ENCODE data around the gene TRAPPC5.

TRAPPC5 gene

GRCh38 chr19:7734220-7735203 is 53.9 kb downstream of the TRAPPC5 start:
- no peak for DNase-seq

- no peak for DNase-seq
Measured at GRCh38 chr19:7736148-7736547, 55.5 kb downstream of the TRAPPC5 start.

GRCh38 chr19:7737215-7737614 is 56.6 kb downstream of the TRAPPC5 start:
- no peak for DNase-seq

All from activated CD4-positive, alpha-beta T cell treated with anti-CD3 and anti-CD28 coated beads, Interleukin-2, amount 50 U/mL, for 1 hour (primary cell).